GM12892 (cell line): ENCODE data around the gene DHRS1.

Experiments
- POLR2A ChIP-seq: IDR thresholded peaks from 2 replicates; pipeline ENCODE4 v1.6.1; 2011; ENCODE audit warnings: low read depth, low read length, control low read depth
- POLR2AphosphoS5 ChIP-seq: IDR thresholded peaks from 2 replicates; pipeline ENCODE4 v1.6.1; 2011; ENCODE audit warnings: low read depth, low read length, control low read depth

- TF ChIP-seq POLR2AphosphoS5 (no peak), POLR2A (no peak)
These were observed 4.4 kb upstream of the DHRS1 start for GRCh38 chr14:24304019-24304387.
